Lower lobe of right lung (tissue), 2 donors: ENCODE results near the gene ZNF195. TPM values are rescaled to one million over a fixed set of nuclear protein-coding genes. Genes with fewer than 3 reads are reported as not detected.
"Not testable (repeated sequence)": the region's sequence is repeated elsewhere in the genome, so short reads cannot be mapped to it uniquely, and the experiment has no call there.

Source experiments
- ATAC-seq, 2 donors: fragments of 200-7000 bp; cut with Tn5 transposase; one replicate each; pipeline ENCODE4 v1.9.1; 2020 to 2022; ENCODE audit warnings: mild to moderate bottlenecking in 2 of 2, moderate library complexity in 2 of 2
- DNase-seq: peaks from one replicate; pipeline ENCODE4 v3.0.0-alpha.2; 2020
- H3K27ac ChIP-seq: fragments of 200-600 bp; one replicate; pipeline ENCODE4 v1.8.0; 2022
- H3K27me3 ChIP-seq: fragments of 200-600 bp; one replicate; pipeline ENCODE4 v1.8.0; 2022; ENCODE audit warnings: low read depth
- H3K36me3 ChIP-seq: fragments of 200-600 bp; one replicate; pipeline ENCODE4 v1.8.0; 2022; ENCODE audit warnings: mild to moderate bottlenecking
- H3K4me1 ChIP-seq: fragments of 200-600 bp; one replicate; pipeline ENCODE4 v1.8.0; 2022
- H3K4me3 ChIP-seq: fragments of 200-600 bp; one replicate; pipeline ENCODE4 v1.8.0; 2022; ENCODE audit warnings: mild to moderate bottlenecking
- H3K9me3 ChIP-seq: fragments of 200-600 bp; one replicate; pipeline ENCODE4 v1.8.0; 2022
- CTCF ChIP-seq: fragments of 200-600 bp; IDR thresholded peaks from one replicate; pipeline ENCODE4 v1.8.0; 2022; ENCODE audit warnings: antibody characterized with exemption, mild to moderate bottlenecking
- intact Hi-C: fragments of 100-400 bp; cut with DNase I; formaldehyde crosslinking; loops from one replicate; pipeline ENCODE4 v1.11.0; 2022
- total RNA-seq: library from RNA; stranded (reverse); fragmentation: NEBNext Ultra II Directional; extraction: Animal tissue kit (Norgen Biotek cat#: 25700); gene quantifications from one replicate; pipeline ENCODE4 v1.2.1, GENCODE V29; 2021
- donor health status: DM: no; HTN: yes; CAD: no; lungs with severe emphysema.

Gene ZNF195
- total RNA-seq, 1 donor from 2014 or later: 16.4 TPM

- H3K4me3 ChIP-seq, H3K4me1 ChIP-seq, H3K27ac ChIP-seq, H3K36me3 ChIP-seq, H3K27me3 ChIP-seq, H3K9me3 ChIP-seq, ATAC-seq, DNase-seq: not testable (repeated sequence)
- TF ChIP-seq CTCF: peak; percentile 53
- intact Hi-C loops: loop anchor here (10.0 kb wide), 1 partner anchor 72 kb away; no protein-coding TSS in a partner anchor
These were observed 38.1 kb upstream of the ZNF195 start for GRCh38 chr11:3417047-3417446.

GRCh38 chr11:3415301-3415700, 36.4 kb upstream of the ZNF195 start:
- H3K27ac ChIP-seq, H3K9me3 ChIP-seq, DNase-seq, H3K4me1 ChIP-seq, H3K4me3 ChIP-seq, H3K36me3 ChIP-seq, ATAC-seq, H3K27me3 ChIP-seq: not testable (repeated sequence)
- intact Hi-C loops: loop anchor here (10.0 kb wide), 1 partner anchor 70 kb away; no protein-coding TSS in a partner anchor

- not testable (repeated sequence) for H3K9me3 ChIP-seq, H3K36me3 ChIP-seq, H3K4me1 ChIP-seq, H3K4me3 ChIP-seq, H3K27ac ChIP-seq, ATAC-seq, H3K27me3 ChIP-seq, DNase-seq
- intact Hi-C loops: loop anchor here (10.0 kb wide), 1 partner anchor 69 kb away; no protein-coding TSS in a partner anchor
These were observed 34.7 kb upstream of the ZNF195 start for GRCh38 chr11:3413666-3414065.

- H3K4me1 ChIP-seq: no peaks in the 10 kb centered on the region
- DNase-seq (no peak), ATAC-seq (no peak)
- H3K27me3 ChIP-seq: no peaks in the 10 kb centered on the region
- intact Hi-C loops: loop anchor here (10.0 kb wide), 1 partner anchor 68 kb away; no protein-coding TSS in a partner anchor
- no peaks in the 10 kb centered on the region for H3K36me3 ChIP-seq
- no peak overlapping the region for H3K27ac ChIP-seq
- H3K4me3 ChIP-seq: no peak overlapping the region
- TF ChIP-seq CTCF: no peak
- no peaks in the 10 kb centered on the region for H3K9me3 ChIP-seq
These were observed 33.9 kb upstream of the ZNF195 start for GRCh38 chr11:3412837-3413236.

- H3K36me3 ChIP-seq, H3K4me3 ChIP-seq, H3K4me1 ChIP-seq, H3K9me3 ChIP-seq, intact Hi-C loops, ATAC-seq, H3K27me3 ChIP-seq, H3K27ac ChIP-seq: not testable (repeated sequence)
- peak; percentile 75 for TF ChIP-seq CTCF
- DNase-seq: peak; percentile 79
These were observed 29.8 kb upstream of the ZNF195 start for GRCh38 chr11:3408722-3409121.

- intact Hi-C loops, H3K36me3 ChIP-seq, H3K4me1 ChIP-seq, H3K4me3 ChIP-seq, H3K27ac ChIP-seq, ATAC-seq, H3K9me3 ChIP-seq, DNase-seq, H3K27me3 ChIP-seq: not testable (repeated sequence)
These were observed 29.2 kb upstream of the ZNF195 start for GRCh38 chr11:3408058-3408605.

GRCh38 chr11:3406937-3407336, 28.0 kb upstream of the ZNF195 start:
- intact Hi-C loops, H3K4me1 ChIP-seq, H3K36me3 ChIP-seq, ATAC-seq, H3K27me3 ChIP-seq, H3K4me3 ChIP-seq, DNase-seq, H3K9me3 ChIP-seq, H3K27ac ChIP-seq: not testable (repeated sequence)

GRCh38 chr11:3406223-3406875, 27.4 kb upstream of the ZNF195 start:
- H3K27ac ChIP-seq, intact Hi-C loops, H3K36me3 ChIP-seq, ATAC-seq, H3K4me1 ChIP-seq, H3K9me3 ChIP-seq, H3K4me3 ChIP-seq, DNase-seq, H3K27me3 ChIP-seq: not testable (repeated sequence)

GRCh38 chr11:3404076-3404925, 25.4 kb upstream of the ZNF195 start:
- H3K27ac ChIP-seq, ATAC-seq, H3K4me3 ChIP-seq, DNase-seq, H3K27me3 ChIP-seq, H3K4me1 ChIP-seq, intact Hi-C loops, H3K9me3 ChIP-seq, H3K36me3 ChIP-seq: not testable (repeated sequence)

- intact Hi-C loops: not testable (repeated sequence)
These were observed 23.9 kb upstream of the ZNF195 start for GRCh38 chr11:3402861-3403250.

More at GRCh38 chr11:3402861-3403250, 23.9 kb upstream of the ZNF195 start:
- not testable (repeated sequence) for DNase-seq, ATAC-seq, H3K36me3 ChIP-seq, H3K4me1 ChIP-seq, H3K27ac ChIP-seq, H3K9me3 ChIP-seq, H3K27me3 ChIP-seq, H3K4me3 ChIP-seq
